ENCODE data around the gene GAS7. TPM values are rescaled to one million over a fixed set of nuclear protein-coding genes. Genes with fewer than 3 reads are reported as not detected.
"Not testable (repeated sequence)": the region's sequence is repeated elsewhere in the genome, so short reads cannot be mapped to it uniquely, and the experiment has no call there.

GAS7 gene
- total RNA-seq, 2 donors from 2014 or later, result 10.3 to 144 TPM

DNA sequence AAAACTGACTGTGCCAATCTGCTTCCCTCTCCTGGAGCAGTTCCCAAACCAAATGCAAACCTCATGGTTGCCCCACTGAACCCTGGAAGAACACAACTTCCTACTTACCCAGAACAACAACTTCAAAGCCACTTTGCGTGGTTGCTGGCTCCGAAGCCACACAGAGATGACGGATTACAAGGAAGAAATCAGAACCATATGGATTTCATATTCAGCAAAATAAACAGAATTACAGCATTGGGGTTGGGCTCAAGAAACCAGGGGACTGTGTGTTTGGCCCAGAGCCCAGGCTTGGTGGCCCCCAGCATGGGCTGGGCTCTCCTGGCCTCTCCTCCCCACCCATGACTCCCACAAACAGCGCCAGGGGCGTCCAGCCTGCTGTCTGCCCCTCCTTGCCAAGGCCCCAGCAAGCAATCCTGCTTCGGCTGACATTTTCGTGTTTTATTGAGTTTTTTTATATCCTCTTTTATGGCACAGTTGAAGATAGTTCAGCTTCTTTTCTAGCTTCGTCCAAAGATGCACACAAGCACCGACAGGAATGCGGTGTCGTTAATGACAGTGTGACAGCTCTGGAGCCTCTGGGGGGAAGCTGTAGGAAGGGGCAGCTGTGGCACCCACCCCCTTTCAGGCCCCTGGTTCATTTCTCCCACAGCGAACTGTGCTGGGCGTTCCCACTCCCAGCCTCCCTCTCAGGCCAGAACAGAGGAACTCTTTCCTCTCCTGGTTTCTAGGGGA is 137.1 kb downstream of the GAS7 start:
- no peak overlapping the region for H3K4me3 ChIP-seq
- TF ChIP-seq, protein P1, sequence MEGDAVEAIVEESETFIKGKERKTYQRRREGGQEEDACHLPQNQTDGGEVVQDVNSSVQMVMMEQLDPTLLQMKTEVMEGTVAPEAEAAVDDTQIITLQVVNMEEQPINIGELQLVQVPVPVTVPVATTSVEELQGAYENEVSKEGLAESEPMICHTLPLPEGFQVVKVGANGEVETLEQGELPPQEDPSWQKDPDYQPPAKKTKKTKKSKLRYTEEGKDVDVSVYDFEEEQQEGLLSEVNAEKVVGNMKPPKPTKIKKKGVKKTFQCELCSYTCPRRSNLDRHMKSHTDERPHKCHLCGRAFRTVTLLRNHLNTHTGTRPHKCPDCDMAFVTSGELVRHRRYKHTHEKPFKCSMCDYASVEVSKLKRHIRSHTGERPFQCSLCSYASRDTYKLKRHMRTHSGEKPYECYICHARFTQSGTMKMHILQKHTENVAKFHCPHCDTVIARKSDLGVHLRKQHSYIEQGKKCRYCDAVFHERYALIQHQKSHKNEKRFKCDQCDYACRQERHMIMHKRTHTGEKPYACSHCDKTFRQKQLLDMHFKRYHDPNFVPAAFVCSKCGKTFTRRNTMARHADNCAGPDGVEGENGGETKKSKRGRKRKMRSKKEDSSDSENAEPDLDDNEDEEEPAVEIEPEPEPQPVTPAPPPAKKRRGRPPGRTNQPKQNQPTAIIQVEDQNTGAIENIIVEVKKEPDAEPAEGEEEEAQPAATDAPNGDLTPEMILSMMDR (IDR thresholded peaks at IDR 0.05), result no peak
- no peak for TF ChIP-seq POLR2AphosphoS5 (IDR thresholded peaks at IDR 0.05)
- no peak for TF ChIP-seq POLR2A (IDR thresholded peaks at IDR 0.05)
- H3K4me1 ChIP-seq (replicated peaks), result peaks cover 5% of the 10 kb centered on the region
- no peak overlapping the region for H3K27ac ChIP-seq
- no peaks in the 10 kb centered on the region for H3K36me3 ChIP-seq
- WGBS, result 15% methylated on average over 13 of the region's 13 CpGs
- no peaks in the 10 kb centered on the region for H3K27me3 ChIP-seq (replicated peaks; ENCODE audit: insufficient read depth)
- intact Hi-C loops (cut with DNase I), result no loop called here
- no peaks in the 10 kb centered on the region for H3K9me3 ChIP-seq
- DNase-seq (ENCODE audit: low spot score), result no peak

DNA sequence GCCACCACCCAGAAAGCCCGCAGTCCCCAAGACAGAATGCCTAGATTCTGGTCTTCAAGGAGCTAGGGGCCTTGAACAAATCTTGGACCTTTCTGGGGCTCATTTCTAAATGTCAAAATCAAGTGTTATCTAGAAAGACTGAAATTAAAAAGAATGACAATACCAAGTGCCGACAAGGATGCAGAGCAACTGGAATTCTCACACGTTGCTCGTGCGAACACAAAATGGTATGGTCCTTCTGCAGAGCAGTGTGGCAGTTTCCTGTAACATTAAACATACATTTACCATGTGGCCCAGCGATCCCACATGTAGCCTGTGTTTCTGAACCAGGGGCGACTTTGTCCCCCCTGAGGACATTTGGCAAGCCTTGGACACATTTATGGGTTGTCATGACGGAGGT is 137.9 kb downstream of the GAS7 start:
- no peak overlapping the region for H3K4me3 ChIP-seq
- no peaks in the 10 kb centered on the region for H3K27me3 ChIP-seq (replicated peaks; ENCODE audit: insufficient read depth)
- no peak for DNase-seq (ENCODE audit: low spot score)
- H3K36me3 ChIP-seq, result no peaks in the 10 kb centered on the region
- no peak overlapping the region for H3K27ac ChIP-seq
- intact Hi-C loops (cut with DNase I), result no loop called here
- no peaks in the 10 kb centered on the region for H3K9me3 ChIP-seq
- H3K4me1 ChIP-seq (replicated peaks), result peaks cover 5% of the 10 kb centered on the region
- TF ChIP-seq POLR2A (IDR thresholded peaks at IDR 0.05) (no peak), POLR2AphosphoS5 (IDR thresholded peaks at IDR 0.05) (no peak)
- TF ChIP-seq, protein P1 (IDR thresholded peaks at IDR 0.05), result no peak
- WGBS, result 77% methylated on average over 8 of the region's 8 CpGs

GRCh38 chr17:10059684-10060211 is 138.7 kb downstream of the GAS7 start:
- 74% methylated on average over 11 of the region's 11 CpGs for WGBS
- Histone ChIP-seq H3K36me3 (no peaks in the 10 kb centered on the region), H3K4me3 (no peak overlapping the region), H3K27ac (no peak overlapping the region), H3K27me3 (replicated peaks; ENCODE audit: insufficient read depth) (no peaks in the 10 kb centered on the region), H3K4me1 (replicated peaks) (peaks cover 5% of the 10 kb centered on the region), H3K9me3 (no peaks in the 10 kb centered on the region)
- intact Hi-C loops (cut with DNase I), result no loop called here
- DNase-seq (ENCODE audit: low spot score), result no peak
- TF ChIP-seq POLR2A (IDR thresholded peaks at IDR 0.05) (no peak), POLR2AphosphoS5 (IDR thresholded peaks at IDR 0.05) (no peak)
- TF ChIP-seq, protein P1 (IDR thresholded peaks at IDR 0.05), result no peak

- TF ChIP-seq POLR2A (IDR thresholded peaks at IDR 0.05) (no peak), POLR2AphosphoS5 (IDR thresholded peaks at IDR 0.05) (no peak)
- TF ChIP-seq, protein P1 (IDR thresholded peaks at IDR 0.05), result no peak
- no peak overlapping the region for H3K27ac ChIP-seq
- 94% methylated on average over 16 of the region's 16 CpGs for WGBS
Observed at GRCh38 chr17:10058921-10059683, 139.3 kb downstream of the GAS7 start.

GRCh38 chr17:10057466-10057865 is 140.9 kb downstream of the GAS7 start:
- H3K9me3 ChIP-seq; H3K4me3 ChIP-seq; H3K4me1 ChIP-seq (replicated peaks); H3K27ac ChIP-seq; DNase-seq (ENCODE audit: low spot score); intact Hi-C loops (cut with DNase I); H3K36me3 ChIP-seq; H3K27me3 ChIP-seq (replicated peaks; ENCODE audit: insufficient read depth): not testable (repeated sequence)
- 97% methylated on average over 21 of the region's 25 CpGs for WGBS

More at GRCh38 chr17:10058921-10059683, 139.3 kb downstream of the GAS7 start:
- Histone ChIP-seq H3K9me3 (no peaks in the 10 kb centered on the region), H3K4me3 (no peak overlapping the region), H3K4me1 (replicated peaks) (peaks cover 5% of the 10 kb centered on the region), H3K36me3 (no peaks in the 10 kb centered on the region), H3K27me3 (replicated peaks; ENCODE audit: insufficient read depth) (no peaks in the 10 kb centered on the region)
- DNase-seq (ENCODE audit: low spot score), result no peak
- intact Hi-C loops (cut with DNase I), result no loop called here

Measured in prostate gland (tissue), 2 donors.